Parathyroid adenoma (tissue), 2 donors: ENCODE data around the gene HSPE1.

Experiments
- H2AFZ ChIP-seq: fragments of 300-600 bp; sonication (generic); one replicate; pipeline ENCODE4 v1.7.0; 2017; ENCODE audit warnings: antibody characterized with exemption, mild to moderate bottlenecking
- H3K27ac ChIP-seq: fragments of 300-600 bp; sonication (generic); one replicate; pipeline ENCODE4 v1.7.0; 2017
- H3K27me3 ChIP-seq: fragments of 300-600 bp; sonication (generic); one replicate; pipeline ENCODE4 v1.7.0; 2017; ENCODE audit warnings: low read length; ENCODE audit not compliant: control insufficient read depth, insufficient read depth
- H3K36me3 ChIP-seq: fragments of 300-600 bp; sonication (generic); one replicate; pipeline ENCODE4 v1.7.0; 2017; ENCODE audit warnings: low read length; ENCODE audit not compliant: control insufficient read depth, insufficient read depth
- H3K4me1 ChIP-seq: fragments of 300-600 bp; sonication (generic); one replicate; pipeline ENCODE4 v1.7.0; 2017; ENCODE audit warnings: control low read depth
- H3K4me2 ChIP-seq: fragments of 300-600 bp; sonication (generic); one replicate; pipeline ENCODE4 v1.7.0; 2017; ENCODE audit warnings: low read length
- H3K4me3 ChIP-seq: fragments of 300-600 bp; sonication (generic); one replicate; pipeline ENCODE4 v1.7.0; 2017; ENCODE audit warnings: low read depth, low read length
- H3K79me2 ChIP-seq: fragments of 300-600 bp; sonication (generic); one replicate; pipeline ENCODE4 v1.7.0; 2017; ENCODE audit warnings: control low read depth
- H3K9ac ChIP-seq: fragments of 300-600 bp; sonication (generic); one replicate; pipeline ENCODE4 v1.7.0; 2017; ENCODE audit warnings: mild to moderate bottlenecking
- H3K9me3 ChIP-seq: fragments of 300-600 bp; sonication (generic); one replicate; pipeline ENCODE4 v1.7.0; 2017; ENCODE audit warnings: low read length; ENCODE audit not compliant: control insufficient read depth
- CTCF ChIP-seq: fragments of 300-600 bp; sonication (generic); IDR thresholded peaks from one replicate; pipeline ENCODE4 v1.7.0; 2017; ENCODE audit warnings: antibody characterized with exemption, mild to moderate bottlenecking
- donor health status: primary hyperparathyroidism.

The HSPE1 gene

DNA sequence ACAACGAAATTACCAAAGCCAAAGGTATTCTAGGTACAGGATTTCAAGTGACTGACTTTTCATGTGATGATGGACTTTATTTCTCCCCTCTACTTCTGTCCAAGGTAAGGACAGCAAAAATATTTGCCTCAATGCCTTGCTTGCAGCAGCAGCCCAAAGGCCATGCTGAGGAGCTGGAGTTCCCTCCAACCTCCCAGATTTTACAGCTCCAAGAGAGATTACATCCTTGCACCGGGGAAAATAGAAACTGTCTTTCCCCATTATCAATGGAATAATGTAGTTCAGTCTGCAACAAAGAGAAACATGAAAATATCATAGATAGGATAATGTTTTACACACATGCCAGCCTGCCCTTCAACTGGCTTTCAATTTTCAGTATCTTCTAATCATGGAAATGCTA lies 14.0 kb upstream of the HSPE1 start:
- no peak overlapping the region for H3K4me2 ChIP-seq
- no peaks in the 10 kb centered on the region for H3K79me2 ChIP-seq
- no peak overlapping the region for H2AFZ ChIP-seq
- H3K27ac ChIP-seq: no peak overlapping the region
- no peaks in the 10 kb centered on the region for H3K36me3 ChIP-seq
- no peak overlapping the region for H3K4me3 ChIP-seq
- H3K9me3 ChIP-seq: no peaks in the 10 kb centered on the region
- no peak overlapping the region for H3K9ac ChIP-seq
- no peaks in the 10 kb centered on the region for H3K27me3 ChIP-seq
- H3K4me1 ChIP-seq: no peaks in the 10 kb centered on the region
- TF ChIP-seq CTCF: no peak

DNA sequence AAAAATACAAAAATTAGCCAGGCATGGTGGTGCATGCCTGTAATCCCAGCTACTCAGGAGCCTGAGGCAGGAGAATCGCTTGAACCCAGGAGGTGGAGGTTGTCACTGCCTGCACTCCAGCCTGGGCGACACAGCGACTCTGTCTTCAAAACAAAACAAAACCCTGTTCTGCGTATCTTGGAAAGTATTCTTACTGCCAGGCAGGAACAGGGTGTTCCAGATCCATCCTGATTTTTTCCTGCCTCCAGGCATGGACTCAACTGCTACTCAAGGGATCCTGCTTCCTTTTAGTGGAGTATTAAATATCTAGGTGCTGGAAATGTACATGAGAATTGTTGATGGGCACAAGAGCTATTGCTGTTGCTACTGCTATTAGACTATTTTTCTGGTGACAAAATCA lies 12.8 kb upstream of the HSPE1 start:
- Histone ChIP-seq H3K4me3 (no peak overlapping the region), H3K9me3 (no peaks in the 10 kb centered on the region), H3K4me1 (no peaks in the 10 kb centered on the region), H3K36me3 (no peaks in the 10 kb centered on the region), H3K27me3 (no peaks in the 10 kb centered on the region), H2AFZ (no peak overlapping the region), H3K79me2 (no peaks in the 10 kb centered on the region), H3K4me2 (no peak overlapping the region), H3K27ac (no peak overlapping the region), H3K9ac (no peak overlapping the region)
- no peak for TF ChIP-seq CTCF

DNA sequence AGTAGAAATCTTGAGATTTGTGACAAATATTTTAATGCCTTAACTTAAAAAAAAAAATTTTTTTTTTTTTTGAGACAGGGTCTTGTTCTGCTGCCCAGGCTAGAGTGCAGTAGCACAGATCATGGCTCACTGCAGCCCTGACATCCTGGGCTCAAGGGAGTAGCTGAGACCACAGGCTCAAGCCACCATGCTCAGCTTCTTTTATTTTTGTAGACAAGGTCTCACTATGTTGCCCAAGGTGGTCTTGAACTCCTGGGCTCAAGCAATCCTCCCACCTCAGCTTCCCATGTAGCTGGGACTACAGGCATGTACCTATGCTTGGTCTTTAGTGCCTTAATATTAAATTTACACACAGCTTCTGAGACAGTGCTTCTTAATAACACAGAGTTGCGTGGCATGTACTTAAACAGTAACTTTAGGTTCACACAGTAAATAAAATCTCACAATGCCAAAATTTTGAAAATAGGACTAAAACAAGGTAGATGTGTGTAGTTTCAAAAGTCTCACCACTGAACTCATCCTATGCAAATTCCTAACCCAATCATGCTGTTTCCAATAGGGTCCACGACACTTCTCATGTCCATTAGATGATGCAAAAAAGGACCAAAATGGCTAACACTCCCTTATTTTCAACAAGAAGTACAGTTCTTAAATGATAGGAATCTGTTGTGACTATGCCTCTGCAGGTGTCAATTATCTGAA lies 4.6 kb upstream of the HSPE1 start:
- H3K36me3 ChIP-seq: peaks cover 2% of the 10 kb centered on the region
- no peak overlapping the region for H3K9ac ChIP-seq
- no peaks in the 10 kb centered on the region for H3K27me3 ChIP-seq
- peaks cover 22% of the 10 kb centered on the region for H3K79me2 ChIP-seq
- no peak overlapping the region for H3K27ac ChIP-seq
- no peak overlapping the region for H3K4me2 ChIP-seq
- no peak overlapping the region for H3K4me3 ChIP-seq
- no peak for TF ChIP-seq CTCF
- no peak overlapping the region for H2AFZ ChIP-seq
- H3K4me1 ChIP-seq: peaks cover 9% of the 10 kb centered on the region
- H3K9me3 ChIP-seq: no peaks in the 10 kb centered on the region

DNA sequence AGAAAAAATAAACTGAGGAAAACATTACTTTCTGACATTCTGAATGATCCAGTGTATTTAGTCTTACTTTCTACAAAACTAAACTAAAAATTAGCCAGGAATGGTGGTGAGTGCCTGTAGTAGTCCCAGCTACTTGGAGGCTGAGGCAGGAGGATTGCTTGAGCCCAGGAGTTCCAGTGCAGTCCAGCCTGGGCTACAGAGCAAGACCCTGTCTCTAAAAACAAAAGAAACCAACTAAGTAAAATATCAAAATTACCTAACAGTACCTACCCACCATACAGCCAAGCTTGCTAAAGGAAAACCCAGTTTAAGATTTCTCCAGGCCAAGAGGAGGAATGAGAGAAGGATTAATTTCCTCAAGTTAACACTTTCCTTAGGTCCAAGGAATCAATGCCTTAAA lies 3.5 kb upstream of the HSPE1 start:
- Histone ChIP-seq H3K4me2 (no peak overlapping the region), H3K36me3 (peaks cover 2% of the 10 kb centered on the region), H3K9me3 (no peaks in the 10 kb centered on the region), H3K27ac (no peak overlapping the region), H3K79me2 (peaks cover 26% of the 10 kb centered on the region), H3K4me3 (no peak overlapping the region), H3K9ac (no peak overlapping the region), H3K27me3 (no peaks in the 10 kb centered on the region), H2AFZ (no peak overlapping the region), H3K4me1 (peaks cover 9% of the 10 kb centered on the region)
- no peak for TF ChIP-seq CTCF

- TF ChIP-seq CTCF: no peak
- peaks cover 9% of the 10 kb centered on the region for H3K4me1 ChIP-seq
- peaks cover 2% of the 10 kb centered on the region for H3K36me3 ChIP-seq
- no peak overlapping the region for H2AFZ ChIP-seq
- H3K9me3 ChIP-seq: no peaks in the 10 kb centered on the region
- no peak overlapping the region for H3K4me2 ChIP-seq
- H3K4me3 ChIP-seq: no peak overlapping the region
- H3K27me3 ChIP-seq: no peaks in the 10 kb centered on the region
- no peak overlapping the region for H3K27ac ChIP-seq
- peaks cover 28% of the 10 kb centered on the region for H3K79me2 ChIP-seq
- no peak overlapping the region for H3K9ac ChIP-seq
Observed at GRCh38 chr2:197497326-197497725, 2.9 kb upstream of the HSPE1 start.
